ENCODE data around the gene LRRC8E.
"Not testable (repeated sequence)": the region's sequence is repeated elsewhere in the genome, so short reads cannot be mapped to it uniquely, and the experiment has no call there.

LRRC8E gene

GRCh38 chr19:7852851-7853769 is 35.2 kb upstream of the LRRC8E start:
- FAIRE-seq (peak; percentile 94), DNase-seq (ENCODE audit: insufficient read length, low spot score) (peak; percentile 99)
- TF ChIP-seq PAX5 (IDR thresholded peaks at IDR 0.05; ENCODE audit: insufficient read depth, low read length, severe bottlenecking) (no peak), POLR2AphosphoS5 (IDR thresholded peaks at IDR 0.05; ENCODE audit: low read depth, low read length) (no peak), POU2F2 (IDR thresholded peaks at IDR 0.05; ENCODE audit: low read depth, low read length) (no peak), TAF1 (IDR thresholded peaks at IDR 0.05; ENCODE audit: low read depth, low read length) (no peak), POLR2A (IDR thresholded peaks at IDR 0.05; ENCODE audit: low read depth, low read length) (no peak), SPI1 (IDR thresholded peaks at IDR 0.05; ENCODE audit: low read depth, low read length) (no peak)

DNA sequence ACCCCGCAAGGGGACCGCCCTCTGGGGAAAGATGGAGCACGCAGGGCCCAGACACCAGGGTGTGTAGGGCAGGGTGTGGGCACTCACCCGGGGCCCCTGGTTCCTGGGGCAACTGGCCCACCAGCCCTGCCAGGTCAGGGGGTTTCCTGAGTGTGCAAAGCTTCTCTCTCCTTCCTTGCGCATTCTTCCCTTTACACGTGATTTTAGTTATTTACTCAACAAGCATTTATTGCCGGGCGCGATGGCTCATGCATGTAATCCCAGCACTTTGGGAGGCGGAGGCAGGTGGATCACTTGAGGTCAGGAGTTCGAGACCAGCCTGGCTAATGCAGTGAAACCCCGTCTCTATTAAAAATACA is 34.6 kb upstream of the LRRC8E start:
- no peak for DNase-seq (ENCODE audit: insufficient read length, low spot score)
- TF ChIP-seq SPI1 (IDR thresholded peaks at IDR 0.05; ENCODE audit: low read depth, low read length): no peak
- no peak for FAIRE-seq

DNA sequence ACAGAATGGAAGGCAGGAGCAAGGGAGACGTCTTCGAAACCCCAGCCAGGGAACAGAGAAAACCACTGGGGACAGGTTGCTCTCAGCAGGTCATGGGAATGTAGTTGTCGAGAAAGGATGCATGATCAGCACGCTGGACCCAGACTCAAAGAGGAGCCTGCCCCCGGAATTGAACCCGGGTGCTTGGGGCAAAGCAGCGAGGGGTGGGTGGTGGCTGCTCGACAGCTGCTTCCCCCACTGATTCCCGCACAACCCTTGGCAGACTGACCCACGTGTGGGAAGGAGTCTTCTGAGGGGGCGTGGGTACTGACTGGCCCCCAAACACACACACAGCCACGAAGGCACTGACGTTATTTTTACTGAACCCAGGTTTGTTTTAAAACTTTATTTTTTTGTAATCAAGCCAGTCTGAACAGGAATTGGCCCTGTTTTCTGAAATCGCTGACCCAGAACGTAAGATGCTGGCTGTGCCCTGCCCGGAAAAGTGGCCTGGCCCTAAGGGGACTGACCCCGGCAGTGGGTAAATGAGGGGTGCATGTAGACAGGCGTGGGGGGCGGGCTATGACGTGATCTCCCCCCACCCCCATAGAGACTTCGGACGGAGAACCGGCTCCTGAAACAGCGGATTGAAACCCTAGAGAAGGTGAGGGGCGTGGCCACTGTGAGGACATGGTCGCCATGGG is 32.7 kb upstream of the LRRC8E start:
- TF ChIP-seq PAX5 (IDR thresholded peaks at IDR 0.05; ENCODE audit: insufficient read depth, low read length, severe bottlenecking) (no peak), POLR2A (IDR thresholded peaks at IDR 0.05; ENCODE audit: low read depth, low read length) (no peak), POLR2AphosphoS5 (IDR thresholded peaks at IDR 0.05; ENCODE audit: low read depth, low read length) (no peak), SPI1 (IDR thresholded peaks at IDR 0.05; ENCODE audit: low read depth, low read length) (no peak), POU2F2 (IDR thresholded peaks at IDR 0.05; ENCODE audit: low read depth, low read length) (no peak), TAF1 (IDR thresholded peaks at IDR 0.05; ENCODE audit: low read depth, low read length) (no peak)
- FAIRE-seq (no peak), DNase-seq (ENCODE audit: insufficient read length, low spot score) (no peak)

DNA sequence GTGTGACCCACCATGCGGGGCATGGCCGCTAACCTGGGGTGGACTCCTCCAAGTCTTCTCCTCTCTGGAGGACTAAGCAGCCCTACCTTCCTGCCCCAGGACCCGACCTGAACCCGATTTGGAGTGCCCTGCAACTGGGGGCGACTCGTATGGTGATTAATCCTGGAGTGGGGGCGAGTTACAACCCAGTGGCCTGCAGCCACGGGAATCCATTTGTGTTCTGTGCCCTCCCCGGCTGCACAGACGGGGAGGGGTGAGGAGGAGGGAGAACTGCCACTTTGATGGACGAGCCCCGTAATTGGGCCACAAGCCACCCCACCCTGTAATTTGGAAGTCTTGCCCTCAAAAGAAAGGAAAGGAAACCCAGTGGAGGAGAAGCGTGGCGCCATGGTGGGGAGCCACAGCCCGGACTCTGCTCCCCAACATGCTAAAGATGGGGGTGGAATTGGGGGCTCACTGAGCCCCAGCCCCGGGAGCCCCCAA is 32.2 kb upstream of the LRRC8E start:
- FAIRE-seq: no peak
- TF ChIP-seq POLR2AphosphoS5 (IDR thresholded peaks at IDR 0.05; ENCODE audit: low read depth, low read length): no peak
- TF ChIP-seq POLR2A (IDR thresholded peaks at IDR 0.05; ENCODE audit: low read depth, low read length): no peak
- no peak for TF ChIP-seq TAF1 (IDR thresholded peaks at IDR 0.05; ENCODE audit: low read depth, low read length)
- no peak for DNase-seq (ENCODE audit: insufficient read length, low spot score)

GRCh38 chr19:7856679-7857663 is 31.3 kb upstream of the LRRC8E start:
- no peak for TF ChIP-seq PAX5 (IDR thresholded peaks at IDR 0.05; ENCODE audit: insufficient read depth, low read length, severe bottlenecking)
- TF ChIP-seq POLR2AphosphoS5 (IDR thresholded peaks at IDR 0.05; ENCODE audit: low read depth, low read length): no peak
- TF ChIP-seq POLR2A (IDR thresholded peaks at IDR 0.05; ENCODE audit: low read depth, low read length): no peak
- no peak for TF ChIP-seq POU2F2 (IDR thresholded peaks at IDR 0.05; ENCODE audit: low read depth, low read length)
- no peak for TF ChIP-seq SPI1 (IDR thresholded peaks at IDR 0.05; ENCODE audit: low read depth, low read length)
- TF ChIP-seq TAF1 (IDR thresholded peaks at IDR 0.05; ENCODE audit: low read depth, low read length): no peak
- FAIRE-seq (no peak), DNase-seq (ENCODE audit: insufficient read length, low spot score) (no peak)

- no peak for FAIRE-seq
- no peak for DNase-seq (ENCODE audit: insufficient read length, low spot score)
- TF ChIP-seq PAX5 (IDR thresholded peaks at IDR 0.05; ENCODE audit: insufficient read depth, low read length, severe bottlenecking) (no peak), SPI1 (IDR thresholded peaks at IDR 0.05; ENCODE audit: low read depth, low read length) (no peak), POLR2A (IDR thresholded peaks at IDR 0.05; ENCODE audit: low read depth, low read length) (no peak), TAF1 (IDR thresholded peaks at IDR 0.05; ENCODE audit: low read depth, low read length) (no peak), POLR2AphosphoS5 (IDR thresholded peaks at IDR 0.05; ENCODE audit: low read depth, low read length) (no peak), POU2F2 (IDR thresholded peaks at IDR 0.05; ENCODE audit: low read depth, low read length) (no peak)
Measured at GRCh38 chr19:7857727-7858108, 30.6 kb upstream of the LRRC8E start.

- FAIRE-seq (no peak), DNase-seq (ENCODE audit: insufficient read length, low spot score) (no peak)
- TF ChIP-seq POLR2AphosphoS5 (IDR thresholded peaks at IDR 0.05; ENCODE audit: low read depth, low read length): no peak
- no peak for TF ChIP-seq POU2F2 (IDR thresholded peaks at IDR 0.05; ENCODE audit: low read depth, low read length)
- TF ChIP-seq TAF1 (IDR thresholded peaks at IDR 0.05; ENCODE audit: low read depth, low read length): no peak
Measured at GRCh38 chr19:7858109-7858770, 30.1 kb upstream of the LRRC8E start.

DNA sequence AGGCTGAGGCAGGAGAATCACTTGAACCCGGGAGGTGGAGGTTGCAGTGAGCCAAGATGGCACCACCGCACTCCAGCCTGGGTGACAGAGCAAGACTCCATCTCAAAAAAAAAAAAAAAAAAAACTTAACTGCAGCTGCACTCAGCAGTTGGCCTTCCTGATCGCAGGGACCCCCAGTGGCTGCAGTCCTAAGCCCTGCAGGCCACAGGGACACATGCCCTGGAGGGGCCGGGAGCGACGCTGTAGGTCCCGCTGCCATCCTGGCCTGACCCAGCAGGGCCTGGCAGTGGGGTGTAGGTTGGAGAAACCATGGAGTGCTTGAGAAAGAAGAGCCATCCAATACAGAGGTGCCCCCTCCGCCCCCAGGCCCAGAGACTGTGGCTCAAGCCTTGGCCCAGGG is 29.2 kb upstream of the LRRC8E start:
- not testable (repeated sequence) for FAIRE-seq; DNase-seq (ENCODE audit: insufficient read length, low spot score)
